GM10248 (cell line): ENCODE measurements around the gene CAMTA1.

ENCODE experiments used
- CTCF ChIA-PET: fragments of 300-600 bp; sonication (Branson Sonifier 250); formaldehyde crosslinking; extraction: SDS; loops from one replicate; lab custom pipeline; 2021; ENCODE audit warnings: antibody characterized with exemption; lab: Yijun Ruan, JAX
- POLR2A ChIA-PET: fragments of 350-650 bp; sonication (Branson Sonifier 250); formaldehyde crosslinking; extraction: SDS; loops from one replicate; lab custom pipeline; 2020; ENCODE audit warnings: antibody characterized with exemption; lab: Yijun Ruan, JAX
- DNase-seq: peaks from one replicate; pipeline ENCODE4 v3.0.0; 2012; ENCODE audit errors: extremely low spot score
- CTCF ChIP-seq: IDR thresholded peaks from 2 replicates; pipeline ENCODE4 v1.5.1; 2012; ENCODE audit warnings: mild to moderate bottlenecking, low read depth; ENCODE audit errors: extremely low read depth, missing control alignments, control extremely low read depth

Gene CAMTA1

GRCh38 chr1:7429290-7429689 lies 644.0 kb downstream of the CAMTA1 start:
- ChIA-PET CTCF (no interaction called here), POLR2A (no interaction called here)
- TF ChIP-seq CTCF = no peak
- DNase-seq = no peak

GRCh38 chr1:7430047-7430608 lies 644.9 kb downstream of the CAMTA1 start:
- ChIA-PET POLR2A (no interaction called here), CTCF (no interaction called here)
- no peak for TF ChIP-seq CTCF
- DNase-seq = no peak

- ChIA-PET POLR2A (no interaction called here), CTCF (no interaction called here)
- no peak for DNase-seq
- TF ChIP-seq CTCF = no peak
Measured at GRCh38 chr1:7430691-7431090, 645.4 kb downstream of the CAMTA1 start.

GRCh38 chr1:7432102-7432899 lies 647.0 kb downstream of the CAMTA1 start:
- ChIA-PET POLR2A (no interaction called here), CTCF (no interaction called here)
- TF ChIP-seq CTCF = no peak
- DNase-seq = no peak

- no peak for TF ChIP-seq CTCF
- CTCF ChIA-PET = no interaction called here
- POLR2A ChIA-PET = no interaction called here
- no peak for DNase-seq
Measured at GRCh38 chr1:7432900-7433380, 647.7 kb downstream of the CAMTA1 start.

- ChIA-PET CTCF (no interaction called here), POLR2A (no interaction called here)
- DNase-seq = no peak
- no peak for TF ChIP-seq CTCF
Measured at GRCh38 chr1:7434566-7434965, 649.3 kb downstream of the CAMTA1 start.
